HepG2 (cell line): Measurements from ENCODE around the gene RCCD1. TPM values are rescaled to one million over a fixed set of nuclear protein-coding genes. Genes with fewer than 3 reads are reported as not detected.

Source experiments
- ATAC-seq: fragments of 200-7000 bp; cut with Tn5 transposase; 3 replicates; pipeline ENCODE4 v1.9.1; 2020; ENCODE audit warnings: mild to moderate bottlenecking, moderate library complexity
- BruUV-seq: library from RNA; stranded (reverse); fragments of 400-500 nt; replicated peaks from 2 replicates; lab custom pipeline; 2021; lab: Mats Ljungman, UMichigan
- CTCF ChIA-PET: fragments of 300-600 bp; formaldehyde crosslinking; extraction: SDS; loops from one replicate; lab custom pipeline; 2021; ENCODE audit warnings: low total read pairs, inconsistent platforms, low intra/inter-chr PET ratio; lab: Yijun Ruan, JAX
- POLR2A ChIA-PET: fragments of 350-600 bp; sonication (Branson Sonifier 250); formaldehyde crosslinking; loops from one replicate; lab custom pipeline; 2020; ENCODE audit warnings: antibody characterized with exemption, inconsistent platforms; lab: Yijun Ruan, JAX
- DNase-seq: peaks from one replicate; pipeline ENCODE4 v3.0.0-alpha.2; 2015; ENCODE audit warnings: low spot score
- FAIRE-seq: peaks from 3 replicates; lab custom pipeline; 2011; peaks lifted over from hg19 to GRCh38; lab: Jason Lieb, UNC
- H2AFZ ChIP-seq: one replicate; pipeline ENCODE4 v1.6.1; 2011; ENCODE audit warnings: low read length, inconsistent platforms
- H3K27ac ChIP-seq: fragments of 300-600 bp; 3 replicates; pipeline ENCODE4 v1.8.0; 2011; ENCODE audit warnings: mixed run types, mild to moderate bottlenecking, mixed read lengths, low read length, inconsistent platforms; ENCODE audit not compliant: insufficient read depth; ENCODE audit errors: extremely low read length
- H3K27me3 ChIP-seq, 2 experiments: fragments of 200-600 bp in 1 of 2; 2 replicates in 1 of 2; 3 replicates in 1 of 2; pipeline versions ENCODE4 v1.6.0 to v1.8.0; 2011; ENCODE audit warnings: low read length in 2 of 2, mild to moderate bottlenecking in 2 of 2, moderate library complexity in 2 of 2, inconsistent platforms in 1 of 2; ENCODE audit not compliant: insufficient read depth in 2 of 2, control insufficient read depth in 1 of 2
- H3K36me3 ChIP-seq, 2 experiments: fragments of 200-600 bp in 1 of 2; replicated peaks in 1 of 2; 2 replicates in 1 of 2; 3 replicates in 1 of 2; pipeline versions ENCODE4 v1.5.1 to v1.8.0; 2011; ENCODE audit warnings: low read length in 2 of 2, inconsistent platforms in 1 of 2; ENCODE audit not compliant: insufficient read depth in 2 of 2, control insufficient read depth in 1 of 2
- H3K4me1 ChIP-seq: 2 replicates; pipeline ENCODE4 v1.5.1; 2012; ENCODE audit warnings: low read length, inconsistent platforms; ENCODE audit not compliant: insufficient read depth
- H3K4me2 ChIP-seq: 2 replicates; pipeline ENCODE4 v1.6.0; 2011; ENCODE audit warnings: low read depth, low read length, inconsistent platforms
- H3K4me3 ChIP-seq, 3 experiments: fragments of 200-600 bp in 1 of 3; sonication (generic), shearing (Covaris generic) in 1 of 3; replicated peaks in 1 of 3; 2 replicates each; pipeline ENCODE4 v1.5.1; 2011 to 2016; ENCODE audit warnings: low read length in 3 of 3, inconsistent platforms in 2 of 3, low read depth in 2 of 3, mild to moderate bottlenecking in 2 of 3, control low read depth in 1 of 3, mixed read lengths in 1 of 3; ENCODE audit not compliant: insufficient read depth in 1 of 3
- H3K79me2 ChIP-seq: one replicate; pipeline ENCODE4 v1.6.1; 2011; ENCODE audit warnings: low read length, inconsistent platforms; ENCODE audit not compliant: insufficient read depth
- H3K9ac ChIP-seq: 2 replicates; pipeline ENCODE4 v1.6.0; 2011; ENCODE audit warnings: mild to moderate bottlenecking, low read depth, low read length, inconsistent platforms; ENCODE audit not compliant: insufficient read depth
- H3K9me3 ChIP-seq: 2 replicates; pipeline ENCODE4 v1.5.1; 2012; ENCODE audit warnings: mild to moderate bottlenecking, low read length
- H4K20me1 ChIP-seq: 2 replicates; pipeline ENCODE4 v1.6.0; 2011; ENCODE audit warnings: inconsistent platforms, mild to moderate bottlenecking, low read length, moderate library complexity; ENCODE audit not compliant: insufficient read depth
- ETV6 ChIP-seq: sonication (generic); formaldehyde crosslinking; conservative IDR thresholded peaks from 2 replicates; pipeline ENCODE4 v1.4.0; 2020; ENCODE audit warnings: missing genetic modification reagents
- GPBP1L1 ChIP-seq: sonication (generic); formaldehyde crosslinking; IDR thresholded peaks from 2 replicates; pipeline ENCODE4 v1.5.0; 2020; ENCODE audit warnings: mild to moderate bottlenecking, missing genetic modification reagents
- GZF1 ChIP-seq: sonication (generic); formaldehyde crosslinking; IDR thresholded peaks from 2 replicates; pipeline ENCODE4 v1.5.1; 2020; ENCODE audit warnings: mild to moderate bottlenecking, missing genetic modification reagents
- MAFK ChIP-seq, 2 experiments: IDR thresholded peaks in 1 of 2; conservative IDR thresholded peaks in 1 of 2; 2 replicates each; pipeline ENCODE4 v1.6.1; 2011; ENCODE audit warnings: improper control_type of control experiment in 2 of 2, low read length in 2 of 2
- MIXL1 ChIP-seq: IDR thresholded peaks from 2 replicates; pipeline ENCODE4 v1.6.1; 2016
- NFE2L2 ChIP-seq: fragments of 150-350 bp; IDR thresholded peaks from 2 replicates; pipeline ENCODE4 v1.6.1; 2014; ENCODE audit warnings: low read length
- NPAS2 ChIP-seq: sonication (generic); formaldehyde crosslinking; IDR thresholded peaks from 2 replicates; pipeline ENCODE4 v1.8.0; 2022; ENCODE audit warnings: mild to moderate bottlenecking, missing genetic modification reagents, borderline replicate concordance
- POLR2G ChIP-seq: fragments of 200-400 bp; formaldehyde crosslinking; IDR thresholded peaks from 2 replicates; pipeline ENCODE4 v1.6.1; 2018; ENCODE audit warnings: mild to moderate bottlenecking, low read depth, low read length, moderate library complexity
- ZBTB43 ChIP-seq: sonication (generic); formaldehyde crosslinking; conservative IDR thresholded peaks from 2 replicates; pipeline ENCODE4 v1.4.0; 2020; ENCODE audit warnings: missing genetic modification reagents
- ZNF143 ChIP-seq: sonication (generic); formaldehyde crosslinking; IDR thresholded peaks from 2 replicates; pipeline ENCODE4 v1.4.0; 2020; ENCODE audit warnings: missing genetic modification reagents
- ZNF33A ChIP-seq: sonication (generic); formaldehyde crosslinking; IDR thresholded peaks from 2 replicates; pipeline ENCODE4 v1.5.1; 2020; ENCODE audit warnings: missing genetic modification reagents, mild to moderate bottlenecking, moderate library complexity, borderline replicate concordance
- ZNF574 ChIP-seq: sonication (generic); formaldehyde crosslinking; IDR thresholded peaks from 2 replicates; pipeline ENCODE4 v1.4.0; 2020; ENCODE audit warnings: missing genetic modification reagents
- ZNF879 ChIP-seq: sonication (generic); formaldehyde crosslinking; IDR thresholded peaks from 2 replicates; pipeline ENCODE4 v1.8.1; 2023; ENCODE audit warnings: missing genetic modification reagents
- WGBS: methylation state at CpG from one replicate; pipeline ENCODE4 v1.1.6; 2017; ENCODE audit warnings: low lambda C conversion rate; 5-methylcytosine and 5-hydroxymethylcytosine counted together
- in situ Hi-C: cut with HindIII; loops from 2 replicates; pipeline ENCODE4 v1.10.0; 2017; ENCODE audit warnings: low pct_unique_long_range_greater_than_20kb; ENCODE audit not compliant: extremely low pct_ligation_motif_present
- intact Hi-C: fragments of 100-400 bp; cut with micrococcal nuclease; formaldehyde crosslinking; loops from one replicate; pipeline ENCODE4 v1.10.0; 2022; ENCODE audit not compliant: unreplicated experiment
- polyA plus RNA-seq, 8 experiments: library from polyadenylated mRNA; depleted of rRNA in 3 of 8; stranded (reverse) in 7 of 8; unstranded in 1 of 8; fragments of >200 nt; fragmentation: Illumina TruSeq in 4 of 8; extraction: Trizol in 4 of 8; gene quantifications; 2 replicates each; pipeline versions ENCODE4 v1.2.1 to v1.2.3, GENCODE V29; 2011 to 2016; ENCODE audit warnings: low read depth in 4 of 8, missing spikeins in 1 of 8, mixed read lengths in 1 of 8; ENCODE audit not compliant: insufficient read depth in 1 of 8
- total RNA-seq, 5 experiments: library from RNA; depleted of rRNA; stranded (reverse); fragments of >200 nt; fragmentation: Illumina TruSeq; extraction: Trizol; gene quantifications; 2 replicates each; pipeline ENCODE4 v1.2.3, GENCODE V29; 2016; ENCODE audit warnings: low read depth in 1 of 5

The RCCD1 gene
- total and polyA plus RNA-seq, 2 of the 13 experiments (the other 11 are each of a cell fraction or from before 2014, with no cell fraction given) = 14.1 to 15.1 TPM

- no peaks in the 10 kb centered on the region for H3K4me1 ChIP-seq
- H3K27me3 ChIP-seq = no peaks in the 10 kb centered on the region
- CTCF ChIA-PET = no interaction called here
- no peak for TF ChIP-seq ZNF143 (CRISPR knock-in tag)
- no peak for TF ChIP-seq GZF1 (CRISPR knock-in tag)
- TF ChIP-seq NFE2L2 = peak; percentile 85
- peak; percentile 51 to 54; a peak in 3 of 4 replicates for TF ChIP-seq MAFK (conservative IDR thresholded peaks at IDR 0.05 in 1 of 2, IDR thresholded peaks at IDR 0.05 in 1 of 2; ENCODE audit: low read length in 2 of 2)
- no peak overlapping the region for H3K4me2 ChIP-seq
- H4K20me1 ChIP-seq = no peaks in the 10 kb centered on the region
- no peak for ATAC-seq
- WGBS = 100% methylated on average over 1 of the region's 1 CpG
- POLR2A ChIA-PET = no interaction called here
- in situ Hi-C loops (no loop called here), intact Hi-C loops (no loop called here)
- no TSS peak for BruUV-seq
- peaks cover 23 to 85% of the 10 kb centered on the region in 2 experiments for H3K36me3 ChIP-seq
- no peak overlapping the region for H3K9ac ChIP-seq
- no peak overlapping the region for H3K27ac ChIP-seq
- no peak for DNase-seq
- no peaks in the 10 kb centered on the region for H3K9me3 ChIP-seq
- H3K79me2 ChIP-seq = peaks cover 3% of the 10 kb centered on the region
- H3K4me3 ChIP-seq = no peak overlapping the region
- H2AFZ ChIP-seq = no peak overlapping the region
- no peak for FAIRE-seq
Observed at GRCh38 chr15:90979582-90979981, 24.9 kb downstream of the RCCD1 start.

GRCh38 chr15:90981681-90982080, 27.0 kb downstream of the RCCD1 start:
- no peaks in the 10 kb centered on the region for H3K27me3 ChIP-seq
- H3K9ac ChIP-seq = no peak overlapping the region
- FAIRE-seq (no peak), ATAC-seq (no peak), DNase-seq (no peak)
- POLR2A ChIA-PET = no interaction called here
- H3K4me2 ChIP-seq = no peak overlapping the region
- peaks cover 16 to 73% of the 10 kb centered on the region in 2 experiments for H3K36me3 ChIP-seq
- CTCF ChIA-PET = no interaction called here
- no peak overlapping the region for H3K4me3 ChIP-seq
- no TSS peak for BruUV-seq
- H3K27ac ChIP-seq = no peak overlapping the region
- H2AFZ ChIP-seq = no peak overlapping the region
- no peaks in the 10 kb centered on the region for H4K20me1 ChIP-seq
- no peaks in the 10 kb centered on the region for H3K9me3 ChIP-seq
- in situ Hi-C loops (no loop called here), intact Hi-C loops (no loop called here)
- 88% methylated on average over 6 of the region's 6 CpGs for WGBS
- H3K4me1 ChIP-seq = no peaks in the 10 kb centered on the region
- peaks cover 22% of the 10 kb centered on the region for H3K79me2 ChIP-seq
- TF ChIP-seq GPBP1L1 (CRISPR knock-in tag) = no peak
- no peak for TF ChIP-seq ZNF33A
- no peak for TF ChIP-seq ETV6 (CRISPR knock-in tag)
- TF ChIP-seq MIXL1 (CRISPR knock-in tag) = no peak
- no peak for TF ChIP-seq ZBTB43 (CRISPR knock-in tag)
- no peak for TF ChIP-seq NPAS2 (CRISPR knock-in tag)
- TF ChIP-seq POLR2G = no peak
- TF ChIP-seq ZNF879 = no peak
- TF ChIP-seq ZNF574 (CRISPR knock-in tag) = no peak
